Esophagus muscularis mucosa (tissue), 4 donors: ENCODE results near the gene CDKL2. TPM values are rescaled to one million over a fixed set of nuclear protein-coding genes. Genes with fewer than 3 reads are reported as not detected.

ENCODE experiments used
- DNase-seq: peaks from one replicate; pipeline ENCODE4 v3.0.0-alpha.2; 2017; ENCODE audit errors: extremely low spot score
- H3K27ac ChIP-seq, 4 donors: fragments of 200-600 bp; sonication (generic); replicated peaks in 1 of 4; 1 replicate in 3 of 4; 2 replicates in 1 of 4; pipeline ENCODE4 v1.5.1; 2016 to 2019; ENCODE audit warnings: mild to moderate bottlenecking in 1 of 4
- H3K27me3 ChIP-seq, 4 donors: fragments of 200-600 bp; sonication (generic); one replicate each; pipeline versions ENCODE4 v1.5.1 to v1.6.0; 2016 to 2019
- H3K36me3 ChIP-seq, 4 donors: fragments of 200-600 bp; sonication (generic); one replicate each; pipeline ENCODE4 v1.5.1; 2016 to 2019
- H3K4me1 ChIP-seq, 4 donors: fragments of 200-600 bp; sonication (generic); one replicate each; pipeline ENCODE4 v1.5.1; 2016 to 2019
- H3K4me3 ChIP-seq, 4 donors: fragments of 200-600 bp; sonication (generic); 1 replicate in 2 of 4; 2 replicates in 2 of 4; pipeline ENCODE4 v1.5.1; 2016 to 2019; ENCODE audit warnings: mild to moderate bottlenecking in 4 of 4, moderate library complexity in 1 of 4
- H3K9me3 ChIP-seq, 4 donors: fragments of 200-600 bp; sonication (generic); 1 replicate in 3 of 4; 2 replicates in 1 of 4; pipeline ENCODE4 v1.5.1; 2016 to 2019
- CTCF ChIP-seq, 3 experiments: fragments of 200-600 bp in 2 of 3; fragments of 450-650 bp in 1 of 3; sonication (generic) in 2 of 3; IDR thresholded peaks; one replicate each; pipeline ENCODE4 v1.5.1; 2017 to 2019; ENCODE audit warnings: antibody characterized with exemption in 3 of 3, mild to moderate bottlenecking in 2 of 3, moderate library complexity in 1 of 3
- EP300 ChIP-seq: sonication (generic); formaldehyde crosslinking; IDR thresholded peaks from one replicate; pipeline ENCODE4 v1.6.1; 2017; ENCODE audit warnings: antibody characterized with exemption
- POLR2A ChIP-seq: fragments of 450-650 bp; IDR thresholded peaks from one replicate; pipeline ENCODE4 v1.6.1; 2017; ENCODE audit warnings: antibody characterized with exemption, moderate library complexity, mild to moderate bottlenecking, low read depth
- POLR2AphosphoS5 ChIP-seq, 2 donors: sonication (generic); formaldehyde crosslinking; IDR thresholded peaks; one replicate each; pipeline ENCODE4 v1.6.1; 2017; ENCODE audit warnings: antibody characterized with exemption in 2 of 2
- WGBS: methylation state at CpG from one replicate; pipeline ENCODE4 v1.1.5; 2018; 5-methylcytosine and 5-hydroxymethylcytosine counted together
- intact Hi-C: fragments of 100-400 bp; cut with DNase I; formaldehyde crosslinking; loops from one replicate; pipeline ENCODE4 v1.15.1; 2023
- total RNA-seq, 4 donors: library from RNA; depleted of rRNA; stranded (reverse); fragments of >200 nt; gene quantifications; one replicate each; pipeline versions ENCODE4 v1.1.0 to v1.2.1, GENCODE V29; 2016

The CDKL2 gene
- 1 to 10 TPM; 2.9 to 6.2 (median 3.1) TPM for total RNA-seq

GRCh38 chr4:75630174-75630936, at the start of gene CDKL2:
Gene CDKL2, minus strand, starts transcription at chr4:75630528. Its CDS starts 4,540 bp downstream, at chr4:75625988.
- H3K4me3 ChIP-seq: peak within 1 kb of the TSS; percentile 66 to 82 (median 68)
- H3K27ac ChIP-seq: peak within 1 kb of the TSS; percentile 59 to 78 (median 74)
- no peaks in the 10 kb centered on the region for H3K9me3 ChIP-seq
- intact Hi-C loops: loop anchor here (5.0 kb wide), 1 partner anchor 97 kb away; no protein-coding TSS in a partner anchor
- H3K4me1 ChIP-seq: peaks cover 2 to 30% (median 18%) of the 10 kb centered on the region in 4 donors
- 7% methylated on average over 25 of the region's 57 CpGs for WGBS
- H3K36me3 ChIP-seq: no peaks in the 10 kb centered on the region
- peak; percentile 78 to 88 for TF ChIP-seq POLR2AphosphoS5 (IDR thresholded peaks at IDR 0.05)
- no peak for TF ChIP-seq POLR2A
- H3K27me3 ChIP-seq: no peaks in the 10 kb centered on the region
- peak; percentile 96 for DNase-seq

- H3K27ac ChIP-seq: no peak overlapping the region
- intact Hi-C loops: loop anchor here (5.0 kb wide), 1 partner anchor 33 kb away; no protein-coding TSS in a partner anchor
- no peak for DNase-seq
- no peak overlapping the region for H3K4me3 ChIP-seq
- TF ChIP-seq POLR2A: no peak
- H3K27me3 ChIP-seq: no peaks in the 10 kb centered on the region
- peaks cover 4 to 5% (median 4%) of the 10 kb centered on the region in 4 donors for H3K4me1 ChIP-seq
- no peaks in the 10 kb centered on the region for H3K36me3 ChIP-seq
- no peaks in the 10 kb centered on the region for H3K9me3 ChIP-seq
These were observed 48.6 kb upstream of the CDKL2 start for GRCh38 chr4:75678965-75679364.

- H3K27me3 ChIP-seq: no peaks in the 10 kb centered on the region
- intact Hi-C loops: loop anchor here (5.0 kb wide), 1 partner anchor 34 kb away; no protein-coding TSS in a partner anchor
- DNase-seq: no peak
- no peak overlapping the region for H3K4me3 ChIP-seq
- H3K36me3 ChIP-seq: no peaks in the 10 kb centered on the region
- H3K9me3 ChIP-seq: no peaks in the 10 kb centered on the region
- H3K4me1 ChIP-seq: peaks cover 6 to 9% (median 8%) of the 10 kb centered on the region in 4 donors
- no peak for TF ChIP-seq POLR2A
- H3K27ac ChIP-seq: no peak overlapping the region
These were observed 48.1 kb upstream of the CDKL2 start for GRCh38 chr4:75678473-75678872.

GRCh38 chr4:75675004-75675531, 44.7 kb upstream of the CDKL2 start:
- Histone ChIP-seq H3K9me3 (no peaks in the 10 kb centered on the region), H3K36me3 (no peaks in the 10 kb centered on the region), H3K27ac (no peak overlapping the region), H3K4me1 (peaks cover 25 to 27% (median 27%) of the 10 kb centered on the region in 4 donors), H3K4me3 (no peak overlapping the region), H3K27me3 (no peaks in the 10 kb centered on the region)
- DNase-seq: no peak
- intact Hi-C loops: loop anchor here (5.0 kb wide), 1 partner anchor 37 kb away; no protein-coding TSS in a partner anchor
- TF ChIP-seq POLR2A (no peak), EP300 (no peak), CTCF (IDR thresholded peaks at IDR 0.05) (no peak), POLR2AphosphoS5 (IDR thresholded peaks at IDR 0.05) (no peak)
- WGBS: 96% methylated on average over 11 of the region's 11 CpGs

GRCh38 chr4:75673959-75674328, 43.6 kb upstream of the CDKL2 start:
- Histone ChIP-seq H3K4me1 (peaks cover 34 to 38% (median 37%) of the 10 kb centered on the region in 4 donors), H3K27ac (peak overlapping the region; percentile 97 to 99 (median 98)), H3K36me3 (no peaks in the 10 kb centered on the region), H3K4me3 (peak overlapping the region; percentile 96 to 100 (median 98)), H3K27me3 (no peaks in the 10 kb centered on the region), H3K9me3 (no peaks in the 10 kb centered on the region)
- WGBS: 27% methylated on average over 5 of the region's 5 CpGs
- intact Hi-C loops: loop anchor here (2.0 kb wide), 1 partner anchor 51 kb away; the partner anchor contains the start of gene USO1
- DNase-seq: no peak
- no peak for TF ChIP-seq CTCF (IDR thresholded peaks at IDR 0.05)
- TF ChIP-seq POLR2AphosphoS5 (IDR thresholded peaks at IDR 0.05): no peak
- TF ChIP-seq POLR2A: no peak
- peak; percentile 14 for TF ChIP-seq EP300
